Neural cell (in vitro differentiated cells): ENCODE measurements around the gene OPRL1. TPM values are rescaled to one million over a fixed set of nuclear protein-coding genes. Genes with fewer than 3 reads are reported as not detected.

Experiments used
- H2AFZ ChIP-seq: fragments of 200-600, 300-800 bp; sonication (generic), shearing (Covaris generic); 2 replicates; pipeline ENCODE4 v1.6.0; 2014; ENCODE audit warnings: low read depth, mild to moderate bottlenecking, antibody characterized with exemption, low read length, moderate library complexity
- H3F3A ChIP-seq: fragments of 200-600 bp; shearing (Covaris generic); 2 replicates; pipeline ENCODE4 v1.6.1; 2016; ENCODE audit warnings: mild to moderate bottlenecking, moderate library complexity, mixed read lengths, antibody characterized with exemption, low read length; ENCODE audit not compliant: insufficient read depth, poor library complexity, severe bottlenecking
- H3K27ac ChIP-seq: fragments of 200-600, 300-800 bp; sonication (generic), shearing (Covaris generic); 2 replicates; pipeline ENCODE4 v1.5.1; 2014; ENCODE audit warnings: mild to moderate bottlenecking, low read length, moderate library complexity
- H3K27me3 ChIP-seq: fragments of 300-800, 200-600 bp; sonication (generic), shearing (Covaris generic); 2 replicates; pipeline ENCODE4 v1.6.0; 2014; ENCODE audit warnings: mild to moderate bottlenecking, low read depth, low read length, moderate library complexity; ENCODE audit not compliant: insufficient read depth
- H3K36me3 ChIP-seq: fragments of 300-800, 200-600 bp; sonication (generic), shearing (Covaris generic); 2 replicates; pipeline ENCODE4 v1.5.1; 2014; ENCODE audit warnings: mild to moderate bottlenecking, antibody characterized with exemption, low read length, moderate library complexity; ENCODE audit not compliant: insufficient read depth
- H3K4me2 ChIP-seq: fragments of 300-800, 200-600 bp; sonication (generic), shearing (Covaris generic); 2 replicates; pipeline ENCODE4 v1.6.0; 2014; ENCODE audit warnings: mild to moderate bottlenecking, low read length
- H3K4me3 ChIP-seq: fragments of 300-800, 200-600 bp; sonication (generic), shearing (Covaris generic); 2 replicates; pipeline ENCODE4 v1.5.1; 2014; ENCODE audit warnings: mild to moderate bottlenecking, low read length, moderate library complexity
- H3K79me2 ChIP-seq: fragments of 200-600 bp; shearing (Covaris generic); replicated peaks from 2 replicates; pipeline ENCODE4 v1.6.0; 2014; ENCODE audit warnings: mild to moderate bottlenecking, low read length, moderate library complexity; ENCODE audit not compliant: insufficient read depth
- H3K9ac ChIP-seq: fragments of 300-800, 200-600 bp; sonication (generic), shearing (Covaris generic); 2 replicates; pipeline ENCODE4 v1.6.1; 2016; ENCODE audit warnings: mild to moderate bottlenecking, low read length, mixed read lengths
- H3K9me2 ChIP-seq: fragments of 200-600 bp; shearing (Covaris generic); 2 replicates; pipeline ENCODE4 v1.6.1; 2016; ENCODE audit warnings: mild to moderate bottlenecking, low read length, mixed read lengths; ENCODE audit not compliant: insufficient read depth
- H3K9me3 ChIP-seq: fragments of 200-600, 300-800 bp; sonication (generic), shearing (Covaris generic); 2 replicates; pipeline ENCODE4 v1.6.1; 2016; ENCODE audit warnings: mild to moderate bottlenecking, mixed run types, low read length, moderate library complexity, mixed read lengths
- H4K20me1 ChIP-seq: fragments of 200-600 bp; shearing (Covaris generic); 2 replicates; pipeline ENCODE4 v1.6.1; 2016; ENCODE audit warnings: mild to moderate bottlenecking, mixed run types; ENCODE audit not compliant: insufficient read depth
- CTCF ChIP-seq: fragments of 450-650 bp; IDR thresholded peaks from 2 replicates; pipeline ENCODE4 v1.5.1; 2014; ENCODE audit warnings: antibody characterized with exemption, mild to moderate bottlenecking, moderate library complexity; ENCODE audit not compliant: poor library complexity, severe bottlenecking
- EP300 ChIP-seq: fragments of 450-650 bp; conservative IDR thresholded peaks from 2 replicates; pipeline ENCODE4 v1.6.1; 2014; ENCODE audit warnings: antibody characterized with exemption, mild to moderate bottlenecking, moderate library complexity; ENCODE audit not compliant: poor library complexity, severe bottlenecking
- EZH2 ChIP-seq: fragments of 200-600, 300-800 bp; shearing (Covaris generic), sonication (generic); IDR thresholded peaks from 2 replicates; pipeline ENCODE4 v1.6.1; 2014; ENCODE audit warnings: antibody characterized with exemption, low read length, borderline replicate concordance, mild to moderate bottlenecking; ENCODE audit not compliant: insufficient read depth, poor library complexity, severe bottlenecking
- MXI1 ChIP-seq: fragments of 450-650 bp; conservative IDR thresholded peaks from 2 replicates; pipeline ENCODE4 v1.6.1; 2014; ENCODE audit warnings: antibody characterized with exemption, mild to moderate bottlenecking; ENCODE audit not compliant: poor library complexity, severe bottlenecking
- POLR2AphosphoS5 ChIP-seq: IDR thresholded peaks from 2 replicates; pipeline ENCODE4 v1.6.1; 2012
- RAD21 ChIP-seq: fragments of 450-650 bp; conservative IDR thresholded peaks from 2 replicates; pipeline ENCODE4 v1.6.1; 2014; ENCODE audit warnings: antibody characterized with exemption, mild to moderate bottlenecking, moderate library complexity
- REST ChIP-seq: IDR thresholded peaks from 2 replicates; pipeline ENCODE4 v1.6.1; 2012; ENCODE audit warnings: borderline replicate concordance
- SMC3 ChIP-seq: fragments of 450-650 bp; conservative IDR thresholded peaks from 2 replicates; pipeline ENCODE4 v1.6.1; 2014; ENCODE audit warnings: antibody characterized with exemption, mild to moderate bottlenecking, moderate library complexity; ENCODE audit not compliant: poor library complexity
- TAF1 ChIP-seq: IDR thresholded peaks from 2 replicates; pipeline ENCODE4 v1.6.1; 2012; ENCODE audit warnings: low read depth
- polyA plus RNA-seq: library from polyadenylated mRNA; depleted of rRNA; stranded (reverse); fragments of >200 nt; gene quantifications from 2 replicates; pipeline ENCODE4 v1.2.3, GENCODE V29; 2014

The OPRL1 gene
- polyA plus RNA-seq, 1 donor from 2014 or later, result 18.3 TPM

- TF ChIP-seq EZH2 (no peak), REST (no peak), RAD21 (no peak), SMC3 (no peak), TAF1 (no peak), EP300 (no peak), MXI1 (no peak), POLR2AphosphoS5 (no peak), CTCF (no peak)
- Histone ChIP-seq H3K4me3 (no peak overlapping the region), H3K27ac (no peak overlapping the region), H3F3A (no peaks in the 10 kb centered on the region), H3K9ac (no peak overlapping the region), H3K79me2 (no peaks in the 10 kb centered on the region), H2AFZ (no peak overlapping the region), H3K9me2 (no peaks in the 10 kb centered on the region), H4K20me1 (no peaks in the 10 kb centered on the region), H3K4me2 (no peak overlapping the region), H3K9me3 (no peaks in the 10 kb centered on the region), H3K36me3 (no peaks in the 10 kb centered on the region), H3K27me3 (peaks cover 90% of the 10 kb centered on the region)
These were observed 35.2 kb upstream of the OPRL1 start for GRCh38 chr20:64044484-64045247.

GRCh38 chr20:64045346-64046011 lies 34.4 kb upstream of the OPRL1 start:
- no peak overlapping the region for H2AFZ ChIP-seq
- no peaks in the 10 kb centered on the region for H3K9me3 ChIP-seq
- no peak overlapping the region for H3K4me3 ChIP-seq
- H3K4me2 ChIP-seq, result no peak overlapping the region
- H3K9me2 ChIP-seq, result no peaks in the 10 kb centered on the region
- no peak overlapping the region for H3K9ac ChIP-seq
- H3K79me2 ChIP-seq, result no peaks in the 10 kb centered on the region
- H3K27me3 ChIP-seq, result peaks cover 90% of the 10 kb centered on the region
- TF ChIP-seq RAD21 (no peak), TAF1 (no peak), EZH2 (no peak)
- H3K36me3 ChIP-seq, result no peaks in the 10 kb centered on the region
- no peaks in the 10 kb centered on the region for H3F3A ChIP-seq
- no peak overlapping the region for H3K27ac ChIP-seq
- no peaks in the 10 kb centered on the region for H4K20me1 ChIP-seq
